SU-DHL-6 (cell line): ENCODE results near the gene AP1G2.
A peak's percentile ranks its signal among the peaks of the same experiment; 100 is the strongest.

ENCODE experiments used
- H2AFZ ChIP-seq: fragments of 200-600 bp; sonication (generic); 2 replicates; pipeline ENCODE4 v1.6.1; 2014; ENCODE audit warnings: low read depth, mild to moderate bottlenecking, moderate library complexity, mixed read lengths, antibody characterized with exemption, low read length; ENCODE audit not compliant: severe bottlenecking
- H3F3A ChIP-seq: fragments of 200-600 bp; shearing (Covaris generic); 2 replicates; pipeline ENCODE4 v1.6.0; 2016; ENCODE audit warnings: antibody characterized with exemption, mild to moderate bottlenecking; ENCODE audit not compliant: insufficient read depth
- H3K27ac ChIP-seq: fragments of 200-600 bp; sonication (generic); 2 replicates; pipeline ENCODE4 v1.5.1; 2016; ENCODE audit warnings: low read depth, mild to moderate bottlenecking, low read length, moderate library complexity, mixed read lengths
- H3K27me3 ChIP-seq: fragments of 200-600 bp; sonication (generic), shearing (Covaris generic); 2 replicates; pipeline ENCODE4 v1.6.0; 2014; ENCODE audit warnings: mild to moderate bottlenecking, low read length
- H3K36me3 ChIP-seq: fragments of 200-600 bp; sonication (generic); 2 replicates; pipeline ENCODE4 v1.6.1; 2014; ENCODE audit warnings: mild to moderate bottlenecking, low read length, mixed read lengths
- H3K4me2 ChIP-seq: fragments of 300-600, 200-600 bp; shearing (Covaris generic), sonication (generic); 2 replicates; pipeline ENCODE4 v1.6.0; 2014; ENCODE audit warnings: low read length, low read depth, mild to moderate bottlenecking; ENCODE audit not compliant: poor library complexity, severe bottlenecking
- H3K4me3 ChIP-seq: fragments of 200-600 bp; sonication (generic); 2 replicates; pipeline ENCODE4 v1.5.1; 2014; ENCODE audit warnings: antibody characterized with exemption, low read length, mild to moderate bottlenecking, mixed read lengths; ENCODE audit not compliant: insufficient read depth, poor library complexity, severe bottlenecking
- H3K79me2 ChIP-seq: fragments of 200-600 bp; sonication (generic); 2 replicates; pipeline ENCODE4 v1.6.1; 2014; ENCODE audit warnings: mild to moderate bottlenecking, low read length, moderate library complexity; ENCODE audit not compliant: insufficient read depth
- H3K9ac ChIP-seq: fragments of 200-600 bp; sonication (generic); 2 replicates; pipeline ENCODE4 v1.7.0; 2014; ENCODE audit warnings: mild to moderate bottlenecking, low read length
- H3K9me2 ChIP-seq: fragments of 200-600 bp; sonication (generic); replicated peaks from 2 replicates; pipeline ENCODE4 v1.6.1; 2014; ENCODE audit warnings: low read length; ENCODE audit not compliant: insufficient read depth
- H3K9me3 ChIP-seq: fragments of 200-600 bp; sonication (generic); 2 replicates; pipeline ENCODE4 v1.6.1; 2014; ENCODE audit warnings: low read length, mixed read lengths; ENCODE audit not compliant: insufficient read depth
- H4K20me1 ChIP-seq: fragments of 200-600 bp; sonication (generic); 2 replicates; pipeline ENCODE4 v1.6.1; 2014; ENCODE audit warnings: low read depth, mild to moderate bottlenecking, antibody characterized with exemption, low read length, moderate library complexity, mixed read lengths
- CTCF ChIP-seq: fragments of 200-600 bp; sonication (generic); IDR thresholded peaks from one replicate; pipeline ENCODE4 v1.5.1; 2017; ENCODE audit warnings: antibody characterized with exemption, mild to moderate bottlenecking, low read length, moderate library complexity; ENCODE audit not compliant: insufficient read depth, poor library complexity, severe bottlenecking
- EZH2phosphoT487 ChIP-seq: fragments of 200-600 bp; sonication (generic), shearing (Covaris generic); conservative IDR thresholded peaks from 2 replicates; pipeline ENCODE4 v1.6.1; 2018; ENCODE audit warnings: mild to moderate bottlenecking, antibody characterized with exemption, low read length, moderate library complexity, mixed read lengths

The AP1G2 gene

GRCh38 chr14:23567186-23568020 lies at the start of gene AP1G2:
AP1G2 (minus strand) TSS chr14:23567791; CDS start chr14:23567314, 477 bp downstream.
- TF ChIP-seq CTCF = no peak
- no peak for TF ChIP-seq EZH2phosphoT487
- H3K79me2 ChIP-seq = peaks cover 18% of the 10 kb centered on the region
- peak within 1 kb of the TSS; percentile 65 for H3K27ac ChIP-seq
- peak within 1 kb of the TSS; percentile 80 for H3K9ac ChIP-seq
- H3K4me2 ChIP-seq = peak within 1 kb of the TSS; percentile 98
- H3K27me3 ChIP-seq = no peaks in the 10 kb centered on the region
- peak within 1 kb of the TSS; percentile 82 for H2AFZ ChIP-seq
- no peaks in the 10 kb centered on the region for H3K36me3 ChIP-seq
- H4K20me1 ChIP-seq = no peaks in the 10 kb centered on the region
- no peaks in the 10 kb centered on the region for H3K9me2 ChIP-seq
- peak within 1 kb of the TSS; percentile 87 for H3K4me3 ChIP-seq
- H3F3A ChIP-seq = peaks cover 9% of the 10 kb centered on the region; the same call in 1 of the 2 replicates
- H3K9me3 ChIP-seq = no peaks in the 10 kb centered on the region

- no peak overlapping the region for H3K4me2 ChIP-seq
- H3K4me3 ChIP-seq = no peak overlapping the region
- no peaks in the 10 kb centered on the region for H3F3A ChIP-seq
- TF ChIP-seq CTCF = no peak
- no peaks in the 10 kb centered on the region for H3K9me2 ChIP-seq
- no peak overlapping the region for H3K27ac ChIP-seq
- no peaks in the 10 kb centered on the region for H3K79me2 ChIP-seq
- no peaks in the 10 kb centered on the region for H3K36me3 ChIP-seq
- H3K27me3 ChIP-seq = no peaks in the 10 kb centered on the region
- no peaks in the 10 kb centered on the region for H3K9me3 ChIP-seq
- H2AFZ ChIP-seq = no peak overlapping the region
- H3K9ac ChIP-seq = no peak overlapping the region
- H4K20me1 ChIP-seq = no peaks in the 10 kb centered on the region
Observed at GRCh38 chr14:23615856-23616255, 48.3 kb upstream of the AP1G2 start.

- Histone ChIP-seq H3K4me3 (no peak overlapping the region), H3K27me3 (no peaks in the 10 kb centered on the region), H3K27ac (no peak overlapping the region), H2AFZ (no peak overlapping the region), H3K9me3 (no peaks in the 10 kb centered on the region), H3K36me3 (no peaks in the 10 kb centered on the region), H3K4me2 (no peak overlapping the region), H3K79me2 (no peaks in the 10 kb centered on the region), H3F3A (no peaks in the 10 kb centered on the region), H3K9ac (no peak overlapping the region), H3K9me2 (no peaks in the 10 kb centered on the region), H4K20me1 (no peaks in the 10 kb centered on the region)
- no peak for TF ChIP-seq EZH2phosphoT487
- no peak for TF ChIP-seq CTCF
Observed at GRCh38 chr14:23614395-23614828, 46.8 kb upstream of the AP1G2 start.
